Measurements from ENCODE around the gene HOXD12.

The HOXD12 gene

DNA sequence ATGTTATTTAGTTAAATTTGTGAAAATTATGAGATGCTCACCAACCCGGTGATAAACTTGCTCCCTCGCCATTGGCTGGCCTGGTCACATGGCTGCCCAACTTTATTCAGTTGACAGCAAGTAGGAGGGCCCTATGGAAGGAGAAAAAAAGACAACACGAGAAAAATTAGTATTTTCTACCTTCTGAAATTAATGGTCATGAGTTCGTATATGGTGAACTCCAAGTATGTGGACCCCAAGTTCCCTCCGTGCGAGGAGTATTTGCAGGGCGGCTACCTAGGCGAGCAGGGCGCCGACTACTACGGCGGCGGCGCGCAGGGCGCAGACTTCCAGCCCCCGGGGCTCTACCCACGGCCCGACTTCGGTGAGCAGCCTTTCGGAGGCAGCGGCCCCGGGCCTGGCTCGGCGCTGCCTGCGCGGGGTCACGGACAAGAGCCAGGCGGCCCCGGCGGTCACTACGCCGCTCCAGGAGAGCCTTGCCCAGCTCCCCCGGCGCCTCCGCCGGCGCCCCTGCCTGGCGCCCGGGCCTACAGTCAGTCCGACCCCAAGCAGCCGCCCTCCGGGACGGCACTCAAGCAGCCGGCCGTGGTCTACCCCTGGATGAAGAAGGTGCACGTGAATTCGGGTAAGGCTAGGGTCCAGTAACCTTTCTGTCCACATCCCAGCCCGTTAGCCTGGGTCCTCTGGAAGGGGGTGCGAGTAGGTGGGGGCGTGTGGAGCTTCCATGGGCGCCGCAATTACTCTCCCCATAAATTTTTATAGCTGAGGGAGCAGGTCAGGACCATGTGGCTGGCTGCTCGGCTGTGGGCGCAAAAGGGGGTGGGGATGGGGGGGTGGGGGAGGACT lies 52.1 kb downstream of the HOXD12 start, which contains the start of gene HOXD4:
TSS of gene HOXD4 (plus strand) at position 109 of the 846 bp plus-strand sequence. CDS start at position 193, 84 bp downstream.
- no peak for DNase-seq
